Ascending aorta (tissue), 2 donors: Measurements from ENCODE around the gene KSR1. TPM values are rescaled to one million over a fixed set of nuclear protein-coding genes. Genes with fewer than 3 reads are reported as not detected.

Experiments
- DNase-seq, 2 donors: peaks; one replicate each; pipeline ENCODE4 v3.0.0-alpha.2; 2019; ENCODE audit warnings: low spot score in 2 of 2
- H3K27ac ChIP-seq, 2 donors: fragments of 200-600 bp; sonication (generic); one replicate each; pipeline ENCODE4 v1.5.1; 2016 to 2017; ENCODE audit warnings: mild to moderate bottlenecking in 1 of 2
- H3K27me3 ChIP-seq: fragments of 200-600 bp; sonication (generic); one replicate; pipeline ENCODE4 v1.5.1; 2017
- H3K36me3 ChIP-seq, 2 donors: fragments of 200-600 bp; sonication (generic); one replicate each; pipeline ENCODE4 v1.5.1; 2016
- H3K4me1 ChIP-seq, 2 donors: fragments of 200-600 bp; sonication (generic); one replicate each; pipeline ENCODE4 v1.5.1; 2016 to 2017; ENCODE audit warnings: mild to moderate bottlenecking in 1 of 2
- H3K4me3 ChIP-seq, 2 donors: fragments of 200-600 bp; sonication (generic); one replicate each; pipeline ENCODE4 v1.5.1; 2016 to 2017; ENCODE audit warnings: mild to moderate bottlenecking in 1 of 2
- H3K9me3 ChIP-seq, 2 donors: fragments of 200-600 bp; sonication (generic); one replicate each; pipeline ENCODE4 v1.5.1; 2016
- intact Hi-C: fragments of 100-400 bp; cut with DNase I; formaldehyde crosslinking; loops from one replicate; pipeline ENCODE4 v1.15.1; 2023
- total RNA-seq: library from RNA; depleted of rRNA; stranded (reverse); fragments of >200 nt; gene quantifications from one replicate; pipeline ENCODE4 v1.1.0, GENCODE V29; 2016
- TF ChIP-seq, protein P1 (sequence below), 3 experiments: fragments of 200-600 bp in 2 of 3; fragments of 450-650 bp in 1 of 3; sonication (generic) in 2 of 3; IDR thresholded peaks; one replicate each; pipeline ENCODE4 v1.5.1; 2016 to 2019; ENCODE audit warnings: antibody characterized with exemption in 3 of 3, mild to moderate bottlenecking in 1 of 3, moderate library complexity in 1 of 3

Gene KSR1
- total RNA-seq, 1 donor from 2014 or later = 42.6 TPM

DNA sequence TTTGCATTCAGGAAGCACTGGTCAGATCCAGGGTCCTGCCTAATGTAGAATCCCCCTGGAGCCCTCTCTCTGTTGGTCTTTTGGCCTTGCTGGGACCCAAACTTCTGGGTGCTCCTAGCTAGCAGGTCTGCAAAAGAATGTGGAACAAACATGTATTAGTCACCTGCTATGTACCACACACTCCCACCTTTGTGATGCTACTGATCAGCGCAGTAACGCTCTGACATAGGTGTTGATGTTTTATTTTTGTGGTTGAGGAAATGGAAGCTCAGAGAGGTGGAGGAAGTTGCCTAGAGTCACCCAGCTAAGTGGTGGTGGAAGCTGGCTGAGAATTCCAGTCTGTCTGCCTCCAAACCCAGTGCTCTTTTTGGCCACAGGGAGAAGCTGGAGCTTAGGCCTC, 139.0 kb downstream of the KSR1 start:
- H3K4me1 ChIP-seq = no peaks in the 10 kb centered on the region
- H3K27me3 ChIP-seq = no peaks in the 10 kb centered on the region
- no peaks in the 10 kb centered on the region for H3K9me3 ChIP-seq
- DNase-seq = no peak
- peaks cover 0 to 26% of the 10 kb centered on the region in 2 donors for H3K36me3 ChIP-seq
- no peak overlapping the region for H3K4me3 ChIP-seq
- TF ChIP-seq, protein P1, sequence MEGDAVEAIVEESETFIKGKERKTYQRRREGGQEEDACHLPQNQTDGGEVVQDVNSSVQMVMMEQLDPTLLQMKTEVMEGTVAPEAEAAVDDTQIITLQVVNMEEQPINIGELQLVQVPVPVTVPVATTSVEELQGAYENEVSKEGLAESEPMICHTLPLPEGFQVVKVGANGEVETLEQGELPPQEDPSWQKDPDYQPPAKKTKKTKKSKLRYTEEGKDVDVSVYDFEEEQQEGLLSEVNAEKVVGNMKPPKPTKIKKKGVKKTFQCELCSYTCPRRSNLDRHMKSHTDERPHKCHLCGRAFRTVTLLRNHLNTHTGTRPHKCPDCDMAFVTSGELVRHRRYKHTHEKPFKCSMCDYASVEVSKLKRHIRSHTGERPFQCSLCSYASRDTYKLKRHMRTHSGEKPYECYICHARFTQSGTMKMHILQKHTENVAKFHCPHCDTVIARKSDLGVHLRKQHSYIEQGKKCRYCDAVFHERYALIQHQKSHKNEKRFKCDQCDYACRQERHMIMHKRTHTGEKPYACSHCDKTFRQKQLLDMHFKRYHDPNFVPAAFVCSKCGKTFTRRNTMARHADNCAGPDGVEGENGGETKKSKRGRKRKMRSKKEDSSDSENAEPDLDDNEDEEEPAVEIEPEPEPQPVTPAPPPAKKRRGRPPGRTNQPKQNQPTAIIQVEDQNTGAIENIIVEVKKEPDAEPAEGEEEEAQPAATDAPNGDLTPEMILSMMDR (IDR thresholded peaks at IDR 0.05) = no peak
- intact Hi-C loops = loop anchor here (5.0 kb wide), 1 partner anchor 33 kb away; no protein-coding TSS in a partner anchor
- H3K27ac ChIP-seq = no peak overlapping the region

- DNase-seq = no peak
- TF ChIP-seq, protein P1 (IDR thresholded peaks at IDR 0.05) = no peak
- no peaks in the 10 kb centered on the region for H3K9me3 ChIP-seq
- peaks cover 0 to 26% of the 10 kb centered on the region in 2 donors for H3K36me3 ChIP-seq
- no peaks in the 10 kb centered on the region for H3K4me1 ChIP-seq
- no peak overlapping the region for H3K4me3 ChIP-seq
- no peak overlapping the region for H3K27ac ChIP-seq
- intact Hi-C loops = loop anchor here (5.0 kb wide), 1 partner anchor 34 kb away; no protein-coding TSS in a partner anchor
- no peaks in the 10 kb centered on the region for H3K27me3 ChIP-seq
Measured at GRCh38 chr17:27596096-27596495, 139.8 kb downstream of the KSR1 start.

- TF ChIP-seq, protein P1 (IDR thresholded peaks at IDR 0.05) = no peak
- Histone ChIP-seq H3K9me3 (no peaks in the 10 kb centered on the region), H3K27ac (peak overlapping the region in 1 of 2 donors; percentile 2), H3K4me3 (no peak overlapping the region), H3K4me1 (peaks cover 0 to 2% of the 10 kb centered on the region in 2 donors), H3K27me3 (no peaks in the 10 kb centered on the region), H3K36me3 (peaks cover 0 to 23% of the 10 kb centered on the region in 2 donors)
- intact Hi-C loops = loop anchor here (5.0 kb wide), 1 partner anchor 34 kb away; no protein-coding TSS in a partner anchor
- DNase-seq = no peak
Measured at GRCh38 chr17:27596566-27597187, 140.4 kb downstream of the KSR1 start.

- DNase-seq = no peak
- H3K9me3 ChIP-seq = no peaks in the 10 kb centered on the region
- H3K4me1 ChIP-seq = peaks cover 0 to 2% of the 10 kb centered on the region in 2 donors
- no peak overlapping the region for H3K4me3 ChIP-seq
- TF ChIP-seq, protein P1 (IDR thresholded peaks at IDR 0.05) = no peak
- intact Hi-C loops = loop anchor here (5.0 kb wide), 1 partner anchor 35 kb away; no protein-coding TSS in a partner anchor
- no peak overlapping the region for H3K27ac ChIP-seq
- no peaks in the 10 kb centered on the region for H3K27me3 ChIP-seq
- H3K36me3 ChIP-seq = peaks cover 0 to 18% of the 10 kb centered on the region in 2 donors
Measured at GRCh38 chr17:27597188-27597580, 140.9 kb downstream of the KSR1 start.

GRCh38 chr17:27597783-27598320, 141.6 kb downstream of the KSR1 start:
- intact Hi-C loops = loop anchor here (5.0 kb wide), 1 partner anchor 36 kb away; no protein-coding TSS in a partner anchor
- Histone ChIP-seq H3K27ac (no peak overlapping the region), H3K9me3 (no peaks in the 10 kb centered on the region), H3K36me3 (peaks cover 0 to 12% of the 10 kb centered on the region in 2 donors), H3K4me3 (no peak overlapping the region), H3K4me1 (peaks cover 0 to 2% of the 10 kb centered on the region in 2 donors), H3K27me3 (no peaks in the 10 kb centered on the region)
- no peak for DNase-seq
- TF ChIP-seq, protein P1 (IDR thresholded peaks at IDR 0.05) = no peak
